Thymus (tissue), 11 donors: ENCODE measurements around the gene ZMIZ2. TPM values are rescaled to one million over a fixed set of nuclear protein-coding genes. Genes with fewer than 3 reads are reported as not detected.

Experiments used
- DNase-seq, 9 donors: peaks; one replicate each; pipeline ENCODE4 v3.0.0-alpha.2; 2013; ENCODE audit warnings: low spot score in 9 of 9, low read depth in 6 of 9, missing footprints in 1 of 9
- H3K27ac ChIP-seq, 2 donors: one replicate each; pipeline ENCODE4 v1.5.1; 2013; ENCODE audit warnings: control low read depth in 1 of 2, low read depth in 1 of 2, low read length in 1 of 2, mild to moderate bottlenecking in 1 of 2, moderate library complexity in 1 of 2
- H3K27me3 ChIP-seq, 2 donors: one replicate each; pipeline ENCODE4 v1.5.1; 2013; ENCODE audit warnings: low read length in 1 of 2; ENCODE audit not compliant: control insufficient read depth in 2 of 2, insufficient read depth in 1 of 2
- H3K36me3 ChIP-seq, 2 donors: one replicate each; pipeline ENCODE4 v1.5.1; 2013; ENCODE audit warnings: low read length in 1 of 2, mild to moderate bottlenecking in 1 of 2, moderate library complexity in 1 of 2; ENCODE audit not compliant: control insufficient read depth in 2 of 2, insufficient read depth in 2 of 2
- H3K4me1 ChIP-seq, 2 donors: one replicate each; pipeline ENCODE4 v1.5.1; 2013; ENCODE audit warnings: low read length in 2 of 2; ENCODE audit not compliant: control insufficient read depth in 2 of 2, insufficient read depth in 2 of 2
- H3K4me3 ChIP-seq, 2 donors: one replicate each; pipeline ENCODE4 v1.5.1; 2013; ENCODE audit warnings: low read length in 2 of 2, control low read depth in 1 of 2, mild to moderate bottlenecking in 1 of 2
- H3K9me3 ChIP-seq, 2 donors: one replicate each; pipeline ENCODE4 v1.5.1; 2013; ENCODE audit warnings: low read length in 1 of 2, mild to moderate bottlenecking in 1 of 2; ENCODE audit not compliant: control insufficient read depth in 2 of 2, insufficient read depth in 1 of 2
- WGBS: extraction: QIAGEN DNeasy Blood & Tissue Kit; methylation state at CpG from one replicate; pipeline ENCODE4 v1.1.7; 2013; 5-methylcytosine and 5-hydroxymethylcytosine counted together
- polyA plus RNA-seq: library from polyadenylated mRNA; stranded (reverse); fragments of 200-250 nt; gene quantifications from one replicate; pipeline ENCODE4 v1.2.3, GENCODE V29; 2013
- total RNA-seq: library from RNA; stranded (reverse); fragments of 120-200 nt; gene quantifications from one replicate; pipeline ENCODE4 v1.2.4, GENCODE V29; 2013
- donor health status: healthy.

The ZMIZ2 gene
- total and polyA plus RNA-seq, 2 donors: 7.5 to 74.1 TPM

- Histone ChIP-seq H3K27ac (no peak overlapping the region), H3K4me1 (no peaks in the 10 kb centered on the region), H3K36me3 (peaks cover 89 to 93% of the 10 kb centered on the region in 2 donors), H3K4me3 (no peak overlapping the region), H3K9me3 (no peaks in the 10 kb centered on the region), H3K27me3 (no peaks in the 10 kb centered on the region)
- no peak for DNase-seq
- WGBS: 98% methylated on average over 48 of the region's 48 CpGs
Observed at GRCh38 chr7:44761207-44762161, 12.8 kb downstream of the ZMIZ2 start.

- H3K36me3 ChIP-seq: peaks cover 89 to 93% of the 10 kb centered on the region in 2 donors
- 97% methylated on average over 9 of the region's 9 CpGs for WGBS
- H3K27ac ChIP-seq: no peak overlapping the region
- H3K9me3 ChIP-seq: no peaks in the 10 kb centered on the region
- H3K27me3 ChIP-seq: no peaks in the 10 kb centered on the region
- no peak overlapping the region for H3K4me3 ChIP-seq
- peaks cover 0 to 2% of the 10 kb centered on the region in 2 donors for H3K4me1 ChIP-seq
- no peak for DNase-seq
Observed at GRCh38 chr7:44762300-44762699, 13.7 kb downstream of the ZMIZ2 start.

GRCh38 chr7:44762726-44763522 is 14.3 kb downstream of the ZMIZ2 start:
- H3K36me3 ChIP-seq: peaks cover 90 to 93% of the 10 kb centered on the region in 2 donors
- 97% methylated on average over 20 of the region's 20 CpGs for WGBS
- H3K27me3 ChIP-seq: no peaks in the 10 kb centered on the region
- DNase-seq: no peak
- H3K27ac ChIP-seq: no peak overlapping the region
- H3K4me3 ChIP-seq: no peak overlapping the region
- H3K9me3 ChIP-seq: no peaks in the 10 kb centered on the region
- peaks cover 4 to 9% of the 10 kb centered on the region in 2 donors for H3K4me1 ChIP-seq

- Histone ChIP-seq H3K4me1 (peaks cover 10 to 20% of the 10 kb centered on the region in 2 donors), H3K27ac (no peak overlapping the region), H3K36me3 (peaks cover 88 to 90% of the 10 kb centered on the region in 2 donors), H3K9me3 (no peaks in the 10 kb centered on the region), H3K4me3 (no peak overlapping the region), H3K27me3 (no peaks in the 10 kb centered on the region)
- 97% methylated on average over 6 of the region's 6 CpGs for WGBS
- DNase-seq: no peak
Observed at GRCh38 chr7:44764081-44764480, 15.4 kb downstream of the ZMIZ2 start.

- WGBS: 98% methylated on average over 22 of the region's 22 CpGs
- DNase-seq: no peak
- Histone ChIP-seq H3K27ac (no peak overlapping the region), H3K9me3 (no peaks in the 10 kb centered on the region), H3K4me1 (peaks cover 10 to 21% of the 10 kb centered on the region in 2 donors), H3K4me3 (no peak overlapping the region), H3K36me3 (peaks cover 81 to 83% of the 10 kb centered on the region in 2 donors), H3K27me3 (no peaks in the 10 kb centered on the region)
Observed at GRCh38 chr7:44764665-44765578, 16.3 kb downstream of the ZMIZ2 start.

GRCh38 chr7:44765579-44766415 is 17.1 kb downstream of the ZMIZ2 start:
- no peak overlapping the region for H3K4me3 ChIP-seq
- H3K27me3 ChIP-seq: no peaks in the 10 kb centered on the region
- H3K27ac ChIP-seq: no peak overlapping the region
- peaks cover 72 to 74% of the 10 kb centered on the region in 2 donors for H3K36me3 ChIP-seq
- WGBS: 98% methylated on average over 17 of the region's 17 CpGs
- no peak for DNase-seq
- peaks cover 10 to 21% of the 10 kb centered on the region in 2 donors for H3K4me1 ChIP-seq
- no peaks in the 10 kb centered on the region for H3K9me3 ChIP-seq

GRCh38 chr7:44766416-44766801 is 17.8 kb downstream of the ZMIZ2 start:
- DNase-seq: no peak
- peaks cover 66 to 68% of the 10 kb centered on the region in 2 donors for H3K36me3 ChIP-seq
- no peaks in the 10 kb centered on the region for H3K27me3 ChIP-seq
- peaks cover 10 to 21% of the 10 kb centered on the region in 2 donors for H3K4me1 ChIP-seq
- H3K27ac ChIP-seq: no peak overlapping the region
- H3K9me3 ChIP-seq: no peaks in the 10 kb centered on the region
- 97% methylated on average over 11 of the region's 11 CpGs for WGBS
- no peak overlapping the region for H3K4me3 ChIP-seq
